Psoas muscle (tissue), 8 donors: ENCODE data around the gene RPL38. TPM values are rescaled to one million over a fixed set of nuclear protein-coding genes. Genes with fewer than 3 reads are reported as not detected.

Source experiments
- ATAC-seq, 4 donors: fragments of 200-7000 bp; cut with Tn5 transposase; one replicate each; pipeline ENCODE4 v1.9.1; 2020; ENCODE audit warnings: moderate library complexity in 3 of 4, mild to moderate bottlenecking in 2 of 4
- DNase-seq, 2 donors: peaks; one replicate each; pipeline ENCODE4 v3.0.0-alpha.2; 2020
- H3K27ac ChIP-seq: fragments of 200-600 bp; one replicate; pipeline ENCODE4 v1.8.0; 2022
- H3K27me3 ChIP-seq, 3 donors: fragments of 200-600 bp in 1 of 3; one replicate each; pipeline versions ENCODE4 v1.6.1 to v1.8.0; 2013 to 2022; ENCODE audit warnings: low read length in 2 of 3, mild to moderate bottlenecking in 2 of 3, moderate library complexity in 1 of 3; ENCODE audit not compliant: insufficient read depth in 3 of 3
- H3K36me3 ChIP-seq, 2 donors: fragments of 200-600 bp in 1 of 2; one replicate each; pipeline versions ENCODE4 v1.6.1 to v1.8.0; 2013 to 2022; ENCODE audit warnings: low read depth in 1 of 2, mild to moderate bottlenecking in 1 of 2, moderate library complexity in 1 of 2; ENCODE audit not compliant: insufficient read depth in 1 of 2
- H3K4me1 ChIP-seq: fragments of 200-600 bp; one replicate; pipeline ENCODE4 v1.8.0; 2022
- H3K4me3 ChIP-seq: fragments of 200-600 bp; one replicate; pipeline ENCODE4 v1.8.0; 2022; ENCODE audit warnings: mild to moderate bottlenecking
- H3K9me3 ChIP-seq: fragments of 200-600 bp; one replicate; pipeline ENCODE4 v1.8.0; 2022
- WGBS, 3 donors: extraction: QIAGEN DNeasy Blood & Tissue Kit; methylation state at CpG; one replicate each; pipeline versions ENCODE4 v1.1.6 to v1.1.7; 2013; 5-methylcytosine and 5-hydroxymethylcytosine counted together
- intact Hi-C, 2 donors: fragments of 100-400 bp; cut with DNase I; formaldehyde crosslinking; loops; one replicate each; pipeline versions ENCODE4 v1.11.0 to v1.14.2; 2022
- polyA plus RNA-seq, 3 donors: library from polyadenylated mRNA; stranded (reverse); fragments of 200-250 nt; gene quantifications; one replicate each; pipeline ENCODE4 v1.2.3, GENCODE V29; 2013
- total RNA-seq, 4 donors: library from RNA; stranded (reverse); fragmentation: NEBNext Ultra II Directional in 2 of 4; extraction: Animal tissue kit (Norgen Biotek cat#: 25700) in 2 of 4; gene quantifications; one replicate each; pipeline versions ENCODE4 v1.2.1 to v1.2.4, GENCODE V29; 2021 to 2023
- TF ChIP-seq, protein P1 (sequence below): fragments of 200-600 bp; IDR thresholded peaks from one replicate; pipeline ENCODE4 v1.8.0; 2022; ENCODE audit warnings: antibody characterized with exemption
- donor health status: healthy with polysubstance abuse.
- donor health status: DM: no; HTN: no; CAD: no; lungs with moderate emphysema.
- donor health status: Bipolar disorder and iron deficiency.
- donor health status: healthy.
- donor health status: DM: yes; HTN: yes; CAD: no.
- donor health status: DM: no; HTN: no; CAD: no.
- donor health status: DM: no; HTN: no; CAD: no.
- donor health status: DM: yes; HTN: yes; CAD: no.

RPL38 gene
- total and polyA plus RNA-seq, 7 donors: 1,032 to 1,956 (median 1,360) TPM

- 77 to 86% (median 78%) methylated on average over 15 to 16 of the region's 16 CpGs for WGBS, 3 donors
- intact Hi-C loops: no loop called here
- peaks cover 6% of the 10 kb centered on the region for H3K4me1 ChIP-seq
- no peak for DNase-seq
- H3K4me3 ChIP-seq: no peak overlapping the region
- peaks cover 0 to 29% of the 10 kb centered on the region in 2 donors for H3K36me3 ChIP-seq
- ATAC-seq: no peak
- no peak overlapping the region for H3K27ac ChIP-seq
- H3K27me3 ChIP-seq: no peaks in the 10 kb centered on the region
- H3K9me3 ChIP-seq: no peaks in the 10 kb centered on the region
- TF ChIP-seq, protein P1, sequence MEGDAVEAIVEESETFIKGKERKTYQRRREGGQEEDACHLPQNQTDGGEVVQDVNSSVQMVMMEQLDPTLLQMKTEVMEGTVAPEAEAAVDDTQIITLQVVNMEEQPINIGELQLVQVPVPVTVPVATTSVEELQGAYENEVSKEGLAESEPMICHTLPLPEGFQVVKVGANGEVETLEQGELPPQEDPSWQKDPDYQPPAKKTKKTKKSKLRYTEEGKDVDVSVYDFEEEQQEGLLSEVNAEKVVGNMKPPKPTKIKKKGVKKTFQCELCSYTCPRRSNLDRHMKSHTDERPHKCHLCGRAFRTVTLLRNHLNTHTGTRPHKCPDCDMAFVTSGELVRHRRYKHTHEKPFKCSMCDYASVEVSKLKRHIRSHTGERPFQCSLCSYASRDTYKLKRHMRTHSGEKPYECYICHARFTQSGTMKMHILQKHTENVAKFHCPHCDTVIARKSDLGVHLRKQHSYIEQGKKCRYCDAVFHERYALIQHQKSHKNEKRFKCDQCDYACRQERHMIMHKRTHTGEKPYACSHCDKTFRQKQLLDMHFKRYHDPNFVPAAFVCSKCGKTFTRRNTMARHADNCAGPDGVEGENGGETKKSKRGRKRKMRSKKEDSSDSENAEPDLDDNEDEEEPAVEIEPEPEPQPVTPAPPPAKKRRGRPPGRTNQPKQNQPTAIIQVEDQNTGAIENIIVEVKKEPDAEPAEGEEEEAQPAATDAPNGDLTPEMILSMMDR: no peak
Measured at GRCh38 chr17:74220946-74221818, 17.7 kb downstream of the RPL38 start.

GRCh38 chr17:74222399-74222798 lies 18.9 kb downstream of the RPL38 start:
- ATAC-seq: no peak
- H3K27ac ChIP-seq: no peak overlapping the region
- H3K4me3 ChIP-seq: no peak overlapping the region
- 91 to 94% (median 92%) methylated on average over 12 to 13 of the region's 13 CpGs for WGBS, 3 donors
- TF ChIP-seq, protein P1: no peak
- H3K4me1 ChIP-seq: no peaks in the 10 kb centered on the region
- no peak for DNase-seq
- peaks cover 0 to 27% of the 10 kb centered on the region in 2 donors for H3K36me3 ChIP-seq
- no peaks in the 10 kb centered on the region for H3K27me3 ChIP-seq
- intact Hi-C loops: no loop called here
- H3K9me3 ChIP-seq: no peaks in the 10 kb centered on the region

- WGBS, 3 donors: 87 to 94% (median 91%) methylated on average over 14 of the region's 14 CpGs
- no peaks in the 10 kb centered on the region for H3K9me3 ChIP-seq
- DNase-seq: no peak
- peak in 1 of 4 donors; percentile 50 for ATAC-seq
- intact Hi-C loops: no loop called here
- TF ChIP-seq, protein P1: no peak
- H3K27me3 ChIP-seq: no peaks in the 10 kb centered on the region
- no peaks in the 10 kb centered on the region for H3K4me1 ChIP-seq
- H3K4me3 ChIP-seq: no peak overlapping the region
- peaks cover 0 to 25% of the 10 kb centered on the region in 2 donors for H3K36me3 ChIP-seq
- H3K27ac ChIP-seq: no peak overlapping the region
Measured at GRCh38 chr17:74223901-74224300, 20.4 kb downstream of the RPL38 start.

DNA sequence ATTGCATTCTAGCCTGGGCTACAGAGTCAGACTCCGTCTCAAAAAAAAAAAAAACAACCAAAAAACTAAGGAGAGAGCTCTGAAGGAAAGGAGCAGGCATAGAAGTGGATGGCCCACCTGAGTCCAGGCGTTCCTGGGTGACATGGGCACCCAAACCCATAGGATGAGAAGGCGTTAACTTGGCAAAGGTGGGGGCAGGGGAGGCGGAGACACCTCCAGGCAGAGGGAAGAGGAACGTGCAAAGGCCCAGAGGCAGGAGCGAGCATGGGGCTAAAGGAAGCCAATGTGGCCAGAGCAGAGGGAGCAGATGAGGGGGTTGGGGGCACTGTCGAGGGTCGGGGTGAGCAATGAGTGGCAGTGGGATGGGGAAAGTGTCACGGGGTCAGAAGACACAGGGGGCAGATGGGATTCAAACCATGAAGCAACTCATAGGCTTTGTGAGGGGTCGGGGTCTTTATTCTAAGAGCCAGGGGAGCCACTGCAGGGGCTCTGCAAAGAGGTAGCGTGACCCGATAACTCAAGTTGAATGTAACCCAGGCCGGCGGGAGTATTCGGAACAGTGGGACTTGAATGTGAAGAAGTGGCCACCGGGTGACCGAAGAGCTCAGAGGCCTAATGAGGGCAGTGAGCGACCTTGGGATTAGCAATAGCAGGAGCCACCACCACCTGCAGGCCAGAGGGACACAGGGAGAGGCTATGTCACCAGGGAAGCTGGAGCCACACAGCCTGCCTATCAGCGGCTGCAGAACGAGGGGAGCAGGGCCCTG lies 21.7 kb downstream of the RPL38 start:
- no peak for ATAC-seq
- TF ChIP-seq, protein P1: no peak
- no peaks in the 10 kb centered on the region for H3K27me3 ChIP-seq
- H3K4me3 ChIP-seq: no peak overlapping the region
- intact Hi-C loops: no loop called here
- no peaks in the 10 kb centered on the region for H3K4me1 ChIP-seq
- H3K36me3 ChIP-seq: peaks cover 0 to 31% of the 10 kb centered on the region in 2 donors
- no peak overlapping the region for H3K27ac ChIP-seq
- DNase-seq: no peak
- H3K9me3 ChIP-seq: no peaks in the 10 kb centered on the region
- 90 to 95% (median 94%) methylated on average over 20 of the region's 20 CpGs for WGBS, 3 donors
